Neuronal stem cell (in vitro differentiated cells): Measurements from ENCODE around the gene ENTR1.
A peak's percentile ranks its signal among the peaks of the same experiment; 100 is the strongest.

Experiments
- DNase-seq: peaks from one replicate; pipeline ENCODE4 v3.0.0-alpha.2; 2013; ENCODE audit warnings: low spot score
- H2AFZ ChIP-seq: one replicate; pipeline ENCODE4 v1.6.1; 2013; ENCODE audit warnings: mild to moderate bottlenecking, low read length, inconsistent platforms
- H2AK5ac ChIP-seq: 2 replicates; pipeline ENCODE4 v1.6.1; 2013; ENCODE audit warnings: low read depth, mild to moderate bottlenecking, inconsistent platforms, low read length, moderate library complexity, mixed read lengths
- H2BK120ac ChIP-seq: 2 replicates; pipeline ENCODE4 v1.6.1; 2013; ENCODE audit warnings: low read depth, mild to moderate bottlenecking, inconsistent platforms, low read length, moderate library complexity, mixed read lengths
- H2BK12ac ChIP-seq: one replicate; pipeline ENCODE4 v1.6.1; 2013; ENCODE audit warnings: low read length, inconsistent platforms
- H2BK15ac ChIP-seq: 2 replicates; pipeline ENCODE4 v1.6.1; 2013; ENCODE audit warnings: mild to moderate bottlenecking, low read length, inconsistent platforms, mixed read lengths
- H2BK5ac ChIP-seq: one replicate; pipeline ENCODE4 v1.6.1; 2013; ENCODE audit warnings: inconsistent platforms, mild to moderate bottlenecking, low read length, moderate library complexity
- H3K14ac ChIP-seq: one replicate; pipeline ENCODE4 v1.6.1; 2013; ENCODE audit warnings: low read length, inconsistent platforms
- H3K18ac ChIP-seq: 2 replicates; pipeline ENCODE4 v1.6.1; 2013; ENCODE audit warnings: low read length, inconsistent platforms
- H3K23ac ChIP-seq: 2 replicates; pipeline ENCODE4 v1.6.1; 2013; ENCODE audit warnings: low read depth, mild to moderate bottlenecking, mixed read lengths, low read length, inconsistent platforms; ENCODE audit not compliant: poor library complexity
- H3K27ac ChIP-seq: replicated peaks from 3 replicates; pipeline ENCODE4 v1.5.1; 2013; ENCODE audit warnings: low read length, inconsistent platforms
- H3K27me3 ChIP-seq, 3 experiments: 2 replicates each; pipeline ENCODE4 v1.6.1; 2013; ENCODE audit warnings: low read length in 3 of 3, mild to moderate bottlenecking in 2 of 3, inconsistent platforms in 1 of 3, low read depth in 1 of 3, mixed read lengths in 1 of 3, moderate library complexity in 1 of 3; ENCODE audit not compliant: control insufficient read depth in 3 of 3, insufficient read depth in 3 of 3
- H3K36me3 ChIP-seq, 2 donors: replicated peaks in 1 of 2; 2 replicates each; pipeline ENCODE4 v1.6.1; 2013; ENCODE audit warnings: low read length in 2 of 2; ENCODE audit not compliant: control insufficient read depth in 2 of 2, insufficient read depth in 2 of 2
- H3K4ac ChIP-seq: 2 replicates; pipeline ENCODE4 v1.6.1; 2013; ENCODE audit warnings: inconsistent platforms, mild to moderate bottlenecking, low read length, moderate library complexity
- H3K4me1 ChIP-seq, 2 donors: 1 replicate in 1 of 2; 2 replicates in 1 of 2; pipeline ENCODE4 v1.6.1; 2013; ENCODE audit warnings: low read length in 2 of 2, low read depth in 1 of 2; ENCODE audit not compliant: control insufficient read depth in 2 of 2, insufficient read depth in 1 of 2
- H3K4me2 ChIP-seq: one replicate; pipeline ENCODE4 v1.6.1; 2013; ENCODE audit warnings: mild to moderate bottlenecking, low read length, inconsistent platforms; ENCODE audit not compliant: insufficient read depth, poor library complexity, severe bottlenecking
- H3K4me3 ChIP-seq, 2 donors: 2 replicates each; pipeline ENCODE4 v1.5.1; 2013; ENCODE audit warnings: low read length in 2 of 2, mild to moderate bottlenecking in 2 of 2, inconsistent platforms in 1 of 2, moderate library complexity in 1 of 2
- H3K79me1 ChIP-seq: one replicate; pipeline ENCODE4 v1.6.1; 2013; ENCODE audit warnings: low read depth, mild to moderate bottlenecking, inconsistent platforms, low read length, moderate library complexity
- H3K9ac ChIP-seq: one replicate; pipeline ENCODE4 v1.6.1; 2013; ENCODE audit warnings: mild to moderate bottlenecking, low read depth, low read length, inconsistent platforms; ENCODE audit not compliant: poor library complexity
- H3K9me3 ChIP-seq, 2 donors: replicated peaks in 1 of 2; 2 replicates each; pipeline versions ENCODE3 to v1.6.1; 2013; ENCODE audit warnings: low read length in 2 of 2, mild to moderate bottlenecking in 2 of 2, inconsistent platforms in 1 of 2, low read depth in 1 of 2, mixed read lengths in 1 of 2, moderate library complexity in 1 of 2; ENCODE audit not compliant: control insufficient read depth in 2 of 2, insufficient read depth in 1 of 2
- H4K8ac ChIP-seq: one replicate; pipeline ENCODE4 v1.6.1; 2013; ENCODE audit warnings: low read depth, mild to moderate bottlenecking, inconsistent platforms, low read length, moderate library complexity
- H4K91ac ChIP-seq: one replicate; pipeline ENCODE4 v1.6.1; 2013; ENCODE audit warnings: low read length, low read depth, mild to moderate bottlenecking, inconsistent platforms; ENCODE audit not compliant: poor library complexity
- WGBS, 2 donors: extraction: QIAGEN DNeasy Blood & Tissue Kit; methylation state at CpG; one replicate each; pipeline ENCODE4 v1.1.7; 2013; ENCODE audit warnings: missing lambda C conversion rate in 2 of 2, mixed read lengths in 1 of 2; ENCODE audit not compliant: insufficient read length in 2 of 2, insufficient replicate concordance in 1 of 2; ENCODE audit errors: extremely low coverage in 2 of 2; 5-methylcytosine and 5-hydroxymethylcytosine counted together

Gene ENTR1

DNA sequence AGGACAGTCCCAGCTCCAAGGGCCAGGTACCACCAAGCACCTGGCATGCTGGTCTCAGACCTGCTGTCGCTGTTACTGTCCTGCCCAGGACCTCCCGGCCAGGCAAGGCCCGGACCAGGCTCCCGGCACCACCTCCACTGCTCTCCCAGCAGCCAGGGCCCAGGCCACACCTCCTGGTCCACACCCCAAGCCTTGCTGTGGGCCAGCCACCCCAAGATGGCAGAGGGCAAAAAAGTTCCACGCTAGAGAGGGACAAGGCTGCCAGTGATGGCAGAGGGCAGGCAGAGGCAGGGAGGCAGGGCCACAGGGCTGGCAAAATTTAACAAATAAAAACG, 48.0 kb downstream of the ENTR1 start:
- H3K27ac ChIP-seq: no peak overlapping the region
- peak overlapping the region; percentile 62 for H2BK15ac ChIP-seq
- H3K4me1 ChIP-seq: peaks cover 6 to 7% of the 10 kb centered on the region in 2 donors
- peaks cover 0 to 3% of the 10 kb centered on the region in 2 donors for H3K9me3 ChIP-seq
- no peak for DNase-seq
- peaks cover 13% of the 10 kb centered on the region for H3K79me1 ChIP-seq
- peaks cover 2 to 27% of the 10 kb centered on the region in 2 donors for H3K36me3 ChIP-seq
- no peak overlapping the region for H3K14ac ChIP-seq
- H2BK12ac ChIP-seq: peak overlapping the region; percentile 84
- peak overlapping the region; percentile 85 for H3K18ac ChIP-seq
- H2BK5ac ChIP-seq: peak overlapping the region; percentile 60
- H3K4me3 ChIP-seq: no peak overlapping the region
- H3K4me2 ChIP-seq: no peak overlapping the region
- no peak overlapping the region for H4K91ac ChIP-seq
- H3K27me3 ChIP-seq: peaks cover 0 to 2% (median 0%) of the 10 kb centered on the region in 3 experiments
- no peak overlapping the region for H3K23ac ChIP-seq
- WGBS, 2 donors: no CpG with 5 or more reads among the region's 6 CpGs
- H2AFZ ChIP-seq: no peak overlapping the region
- H3K4ac ChIP-seq: peak overlapping the region; percentile 84
- peak overlapping the region; percentile 63 for H3K9ac ChIP-seq
- peak overlapping the region; percentile 98 for H2AK5ac ChIP-seq
- H2BK120ac ChIP-seq: no peak overlapping the region
- no peak overlapping the region for H4K8ac ChIP-seq

DNA sequence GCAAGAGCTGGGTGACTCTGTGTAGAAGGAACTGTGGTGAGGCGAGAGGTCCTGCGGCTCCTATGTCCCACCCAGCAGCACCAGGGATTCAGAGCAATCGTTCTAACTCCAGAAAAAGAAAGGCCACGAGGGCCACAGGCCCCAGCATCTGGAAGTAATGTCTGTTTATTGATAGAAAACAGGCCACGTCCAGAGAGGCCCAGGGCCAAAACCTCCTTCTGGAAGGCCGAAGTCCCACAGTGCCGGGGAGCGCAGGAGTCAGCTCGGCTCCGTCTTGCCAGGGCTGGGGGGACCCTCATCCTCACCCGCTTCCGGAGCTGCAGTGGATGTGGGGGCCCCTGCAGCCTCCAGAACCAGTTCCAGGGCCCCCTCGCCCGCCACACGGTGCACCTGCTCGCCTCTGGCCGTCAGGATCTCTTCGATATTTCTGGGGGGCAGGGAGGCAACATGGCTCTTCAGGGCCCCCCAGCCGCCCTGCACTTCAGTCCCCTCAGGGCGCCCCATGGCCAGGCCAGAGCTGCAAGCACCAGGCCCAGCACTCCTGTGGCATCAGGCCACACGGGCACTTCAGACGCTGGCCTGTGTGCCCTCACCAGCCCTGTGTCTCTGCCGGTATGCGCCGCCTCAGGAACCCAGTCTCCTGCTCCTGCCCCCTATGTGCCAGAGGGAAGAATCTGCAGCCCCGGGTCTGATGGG, 48.5 kb downstream of the ENTR1 start:
- H3K79me1 ChIP-seq: peaks cover 13% of the 10 kb centered on the region
- peaks cover 0 to 3% of the 10 kb centered on the region in 2 donors for H3K9me3 ChIP-seq
- peak overlapping the region; percentile 62 for H2BK15ac ChIP-seq
- H4K8ac ChIP-seq: no peak overlapping the region
- H3K4me3 ChIP-seq: peak overlapping the region in 1 of 2 donors; percentile 18
- H2BK12ac ChIP-seq: peak overlapping the region; percentile 84
- H2BK120ac ChIP-seq: peak overlapping the region; percentile 35
- H3K14ac ChIP-seq: no peak overlapping the region
- no peak overlapping the region for H3K4ac ChIP-seq
- WGBS, 2 donors: no CpG with 5 or more reads among the region's 26 CpGs
- no peak overlapping the region for H2AFZ ChIP-seq
- no peak overlapping the region for H4K91ac ChIP-seq
- H2AK5ac ChIP-seq: peak overlapping the region; percentile 98
- no peak overlapping the region for H3K27ac ChIP-seq
- peak overlapping the region; percentile 63 for H3K9ac ChIP-seq
- peaks cover 0 to 2% (median 0%) of the 10 kb centered on the region in 3 experiments for H3K27me3 ChIP-seq
- H3K4me1 ChIP-seq: peaks cover 6 to 7% of the 10 kb centered on the region in 2 donors
- no peak overlapping the region for H3K4me2 ChIP-seq
- H3K18ac ChIP-seq: no peak overlapping the region
- H3K36me3 ChIP-seq: peaks cover 4 to 32% of the 10 kb centered on the region in 2 donors
- DNase-seq: no peak
- peak overlapping the region; percentile 59 for H3K23ac ChIP-seq
- peak overlapping the region; percentile 60 for H2BK5ac ChIP-seq

DNA sequence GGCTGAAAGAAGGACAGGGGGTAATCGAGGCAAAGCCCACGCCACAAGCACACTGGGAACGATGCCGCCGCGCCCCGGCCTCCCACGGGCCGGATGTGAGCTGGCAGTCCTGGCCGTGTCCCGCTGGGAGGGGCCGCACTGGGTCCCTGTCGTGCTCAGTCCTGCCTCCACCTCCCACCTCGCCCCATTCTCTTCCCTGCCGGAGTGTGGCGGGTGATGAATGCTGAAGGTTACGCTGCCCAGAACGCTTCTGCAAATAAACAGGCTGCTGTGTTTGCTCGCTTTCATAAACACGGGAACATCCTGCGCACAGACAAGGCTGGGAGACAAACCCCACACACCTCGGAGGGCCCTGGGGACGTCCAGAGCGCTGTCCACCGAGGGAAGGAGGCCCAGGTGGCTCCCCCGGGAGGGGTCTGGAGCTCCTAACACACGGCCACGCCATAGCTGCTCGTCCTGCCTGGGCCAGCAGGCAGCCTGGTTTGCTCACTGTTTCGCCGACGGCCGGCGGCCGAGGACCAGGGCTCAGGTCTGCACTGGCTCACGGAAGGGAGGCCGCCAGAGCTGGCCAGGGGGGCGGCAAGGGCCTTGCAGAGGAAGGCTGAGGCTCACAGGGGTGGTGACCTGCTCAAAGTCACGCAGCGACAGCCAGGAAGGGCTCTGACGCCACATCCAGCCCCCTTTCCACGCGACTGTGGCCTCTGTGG, 49.2 kb downstream of the ENTR1 start:
- peaks cover 6 to 39% of the 10 kb centered on the region in 2 donors for H3K36me3 ChIP-seq
- peaks cover 6 to 7% of the 10 kb centered on the region in 2 donors for H3K4me1 ChIP-seq
- H3K18ac ChIP-seq: peak overlapping the region; percentile 57
- no CpG with 5 or more reads among the region's 43 CpGs for WGBS, 2 donors
- no peak overlapping the region for H2BK15ac ChIP-seq
- no peak overlapping the region for H3K14ac ChIP-seq
- H2BK12ac ChIP-seq: no peak overlapping the region
- peaks cover 0 to 2% (median 0%) of the 10 kb centered on the region in 3 experiments for H3K27me3 ChIP-seq
- no peak overlapping the region for H3K4me2 ChIP-seq
- H2AFZ ChIP-seq: no peak overlapping the region
- H3K4me3 ChIP-seq: peak overlapping the region in 1 of 2 donors; percentile 50
- no peak for DNase-seq
- peak overlapping the region; percentile 57 for H2BK5ac ChIP-seq
- H4K91ac ChIP-seq: no peak overlapping the region
- H3K4ac ChIP-seq: no peak overlapping the region
- H3K27ac ChIP-seq: no peak overlapping the region
- peak overlapping the region; percentile 35 for H2BK120ac ChIP-seq
- peaks cover 13% of the 10 kb centered on the region for H3K79me1 ChIP-seq
- H3K23ac ChIP-seq: peak overlapping the region; percentile 25
- H3K9ac ChIP-seq: no peak overlapping the region
- peaks cover 0 to 3% of the 10 kb centered on the region in 2 donors for H3K9me3 ChIP-seq
- H4K8ac ChIP-seq: peak overlapping the region; percentile 19
- peak overlapping the region; percentile 66 for H2AK5ac ChIP-seq
